Stimulated activated CD4-positive, alpha-beta T cell treated with anti-CD3 and anti-CD28 coated beads, Interleukin-4, amount 100 ng/mL, for 4 hours (primary cell): ENCODE measurements around the gene OXT.

Experiments used
- DNase-seq, 2 experiments: peaks; one replicate each; pipeline ENCODE4 v3.0.0-alpha.2; 2020

Gene OXT

GRCh38 chr20:3088031-3088430, 16.6 kb downstream of the OXT start:
- DNase-seq, result no peak

- no peak for DNase-seq
These were observed 19.1 kb downstream of the OXT start for GRCh38 chr20:3090565-3090964.

- peak; percentile 50 for DNase-seq
These were observed 21.4 kb downstream of the OXT start for GRCh38 chr20:3092611-3093379.

GRCh38 chr20:3093861-3094361, 22.5 kb downstream of the OXT start:
- DNase-seq, result peak in 1 of 2 experiments; percentile 15

GRCh38 chr20:3094848-3095629, 23.6 kb downstream of the OXT start:
- DNase-seq, result no peak

GRCh38 chr20:3100480-3100879, 29.1 kb downstream of the OXT start:
- DNase-seq, result no peak

GRCh38 chr20:3101251-3101650, 29.8 kb downstream of the OXT start:
- DNase-seq, result no peak

- DNase-seq, result peak; percentile 27 to 47
These were observed 30.5 kb downstream of the OXT start for GRCh38 chr20:3101737-3102574.

- DNase-seq, result no peak
These were observed 31.4 kb downstream of the OXT start for GRCh38 chr20:3102575-3103368.

- DNase-seq, result no peak
These were observed 32.1 kb downstream of the OXT start for GRCh38 chr20:3103369-3104032.

- DNase-seq, result no peak
These were observed 34.1 kb downstream of the OXT start for GRCh38 chr20:3105256-3106137.

- no peak for DNase-seq
These were observed 34.8 kb downstream of the OXT start for GRCh38 chr20:3106185-3106584.

GRCh38 chr20:3106658-3107463, 35.4 kb downstream of the OXT start:
- DNase-seq, result no peak

- DNase-seq, result no peak
These were observed 36.1 kb downstream of the OXT start for GRCh38 chr20:3107464-3108025.

- peak in 1 of 2 experiments; percentile 26 for DNase-seq
These were observed 38.2 kb downstream of the OXT start for GRCh38 chr20:3109350-3110302.

- DNase-seq, result no peak
These were observed 40.1 kb downstream of the OXT start for GRCh38 chr20:3111507-3111906.

- DNase-seq, result no peak
These were observed 40.6 kb downstream of the OXT start for GRCh38 chr20:3111995-3112394.
